ENCODE data around the gene RTP5. TPM values are rescaled to one million over a fixed set of nuclear protein-coding genes. Genes with fewer than 3 reads are reported as not detected.

RTP5 gene
- total RNA-seq, 4 donors from 2014 or later: not detected

GRCh38 chr2:241865957-241866789 lies 3.4 kb upstream of the RTP5 start:
- H3K27ac ChIP-seq: no peak overlapping the region
- no peak for ATAC-seq
- WGBS, 2 donors (ENCODE audit: low coverage in 1 of 2): 43 to 80% methylated on average over 1 to 3 of the region's 31 CpGs
- H3K4me3 ChIP-seq: no peak overlapping the region
- H3K27me3 ChIP-seq: peaks cover 97% of the 10 kb centered on the region
- no peak for TF ChIP-seq POLR2A (IDR thresholded peaks at IDR 0.05)
- no peak for TF ChIP-seq CTCF (IDR thresholded peaks at IDR 0.05)
- TF ChIP-seq POLR2AphosphoS5 (IDR thresholded peaks at IDR 0.05): no peak
- no peak for TF ChIP-seq EP300 (IDR thresholded peaks at IDR 0.05)
- H3K4me1 ChIP-seq: peaks cover 0 to 19% (median 0%) of the 10 kb centered on the region in 3 donors
- H3K36me3 ChIP-seq: no peaks in the 10 kb centered on the region
- no peaks in the 10 kb centered on the region for H3K9me3 ChIP-seq

DNA sequence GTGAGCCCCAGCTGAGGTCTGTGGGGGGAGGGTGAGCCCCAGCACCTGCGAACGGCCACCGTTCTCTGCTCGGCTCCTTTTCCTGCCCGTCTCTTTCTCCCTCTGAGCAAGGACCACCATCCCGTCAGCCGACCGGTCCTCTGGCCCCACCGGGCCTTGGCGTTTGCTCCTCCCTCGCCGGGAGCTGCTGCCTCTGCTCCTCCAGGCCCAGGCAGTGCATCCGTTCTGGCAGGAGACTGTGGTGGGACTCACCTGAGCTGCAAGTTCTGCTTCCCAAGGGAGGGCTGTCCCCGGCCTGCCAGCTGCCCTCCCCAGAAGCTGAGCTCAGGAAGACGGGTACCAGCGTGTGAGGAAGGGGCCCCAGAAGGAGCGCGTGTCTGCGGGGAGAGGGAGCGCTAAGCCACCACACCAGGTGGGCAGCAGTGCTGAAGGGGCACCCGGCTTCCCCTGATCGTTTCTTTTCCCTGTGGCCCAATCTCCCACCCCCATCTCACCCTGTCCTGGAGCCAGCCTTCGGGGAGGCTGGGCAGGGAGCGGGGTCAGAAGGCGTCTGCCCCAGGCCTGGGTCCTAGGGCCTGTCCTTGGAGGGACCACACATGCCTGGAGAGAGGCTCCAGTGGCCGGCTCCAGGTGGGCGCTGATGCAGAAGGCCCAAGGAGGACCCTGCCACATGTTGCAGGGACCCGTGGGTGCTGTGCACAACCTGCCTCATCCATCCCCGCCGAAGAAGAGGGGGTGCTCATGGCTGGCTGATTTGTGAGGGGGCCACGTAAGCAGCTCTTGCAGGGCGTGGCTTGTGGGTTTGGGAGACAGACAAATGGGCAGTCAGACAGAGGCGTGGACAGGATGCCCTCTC lies 2.5 kb upstream of the RTP5 start:
- WGBS, 2 donors (ENCODE audit: low coverage in 1 of 2): 60% methylated on average over 1 of the region's 33 CpGs; no CpG with 5 or more reads in 1 of the 2 donors
- no peaks in the 10 kb centered on the region for H3K9me3 ChIP-seq
- H3K4me1 ChIP-seq: peaks cover 0 to 19% (median 0%) of the 10 kb centered on the region in 3 donors
- TF ChIP-seq POLR2A (IDR thresholded peaks at IDR 0.05) (no peak), EP300 (IDR thresholded peaks at IDR 0.05) (no peak), POLR2AphosphoS5 (IDR thresholded peaks at IDR 0.05) (no peak), CTCF (IDR thresholded peaks at IDR 0.05) (no peak)
- H3K36me3 ChIP-seq: no peaks in the 10 kb centered on the region
- H3K27ac ChIP-seq: no peak overlapping the region
- H3K4me3 ChIP-seq: no peak overlapping the region
- H3K27me3 ChIP-seq: peaks cover 100% of the 10 kb centered on the region
- no peak for ATAC-seq

- no peak for ATAC-seq
- no peak overlapping the region for H3K4me3 ChIP-seq
- H3K27me3 ChIP-seq: peaks cover 99% of the 10 kb centered on the region
- H3K4me1 ChIP-seq: peaks cover 0 to 19% (median 0%) of the 10 kb centered on the region in 3 donors
- WGBS, 2 donors (ENCODE audit: low coverage in 1 of 2): no CpG with 5 or more reads among the region's 19 CpGs
- TF ChIP-seq POLR2A (IDR thresholded peaks at IDR 0.05) (no peak), CTCF (IDR thresholded peaks at IDR 0.05) (no peak)
- no peaks in the 10 kb centered on the region for H3K36me3 ChIP-seq
- no peaks in the 10 kb centered on the region for H3K9me3 ChIP-seq
- H3K27ac ChIP-seq: no peak overlapping the region
These were observed 1.6 kb upstream of the RTP5 start for GRCh38 chr2:241867776-241868420.

- peaks cover 0 to 12% (median 0%) of the 10 kb centered on the region in 3 donors for H3K4me1 ChIP-seq
- no peaks in the 10 kb centered on the region for H3K36me3 ChIP-seq
- no peak for ATAC-seq
- TF ChIP-seq POLR2AphosphoS5 (IDR thresholded peaks at IDR 0.05) (no peak), CTCF (IDR thresholded peaks at IDR 0.05) (no peak)
- 9 to 11% methylated on average over 9 to 12 of the region's 15 CpGs for WGBS, 2 donors (ENCODE audit: low coverage in 1 of 2)
- no peaks in the 10 kb centered on the region for H3K9me3 ChIP-seq
- no peak overlapping the region for H3K4me3 ChIP-seq
- H3K27me3 ChIP-seq: peaks cover 94% of the 10 kb centered on the region
- no peak overlapping the region for H3K27ac ChIP-seq
These were observed 858 bp upstream of the RTP5 start for GRCh38 chr2:241868661-241869081.

All from gastroesophageal sphincter (tissue), 4 donors.